Activated T-cell treated with anti-CD3 and anti-CD28 coated beads for 4 hours (primary cell): Measurements from ENCODE around the gene CCL7.

ENCODE experiments used
- DNase-seq: peaks from one replicate; pipeline ENCODE4 v3.0.0-alpha.2; 2020

The CCL7 gene

GRCh38 chr17:34248511-34249024 is 21.5 kb upstream of the CCL7 start:
- DNase-seq = no peak

- no peak for DNase-seq
These were observed 21.0 kb upstream of the CCL7 start for GRCh38 chr17:34249061-34249460.

- no peak for DNase-seq
These were observed 20.5 kb upstream of the CCL7 start for GRCh38 chr17:34249478-34249877.

GRCh38 chr17:34251186-34251585 is 18.8 kb upstream of the CCL7 start:
- no peak for DNase-seq

GRCh38 chr17:34252095-34252443 is 18.0 kb upstream of the CCL7 start:
- DNase-seq = no peak

- DNase-seq = no peak
These were observed 17.4 kb upstream of the CCL7 start for GRCh38 chr17:34252444-34253138.

GRCh38 chr17:34253139-34253525 is 16.9 kb upstream of the CCL7 start:
- DNase-seq = no peak

- no peak for DNase-seq
These were observed 15.9 kb upstream of the CCL7 start for GRCh38 chr17:34254146-34254545.

- DNase-seq = no peak
These were observed 15.2 kb upstream of the CCL7 start, which contains the start of gene CCL2 for GRCh38 chr17:34254651-34255380. Gene CCL2 (plus strand): TSS chr17:34255285. CDS start chr17:34255350, 65 bp downstream.

- no peak for DNase-seq
These were observed 14.7 kb upstream of the CCL7 start for GRCh38 chr17:34255381-34255732.

GRCh38 chr17:34255841-34256240 is 14.2 kb upstream of the CCL7 start:
- DNase-seq = no peak

GRCh38 chr17:34257299-34257985 is 12.6 kb upstream of the CCL7 start:
- no peak for DNase-seq

- no peak for DNase-seq
These were observed 12.1 kb upstream of the CCL7 start for GRCh38 chr17:34257986-34258326.

GRCh38 chr17:34259146-34259545 is 10.9 kb upstream of the CCL7 start:
- DNase-seq = no peak

- no peak for DNase-seq
These were observed 9.2 kb upstream of the CCL7 start for GRCh38 chr17:34260861-34261260.

- no peak for DNase-seq
These were observed 8.3 kb upstream of the CCL7 start for GRCh38 chr17:34261568-34262337.

GRCh38 chr17:34265711-34266110 is 4.3 kb upstream of the CCL7 start:
- no peak for DNase-seq

- DNase-seq = no peak
These were observed 5.9 kb downstream of the CCL7 start for GRCh38 chr17:34275881-34276280.

- DNase-seq = no peak
These were observed 6.8 kb downstream of the CCL7 start for GRCh38 chr17:34276826-34277225.

- no peak for DNase-seq
These were observed 13.6 kb downstream of the CCL7 start for GRCh38 chr17:34283571-34283970.

GRCh38 chr17:34285286-34285792 is 15.3 kb downstream of the CCL7 start, which contains the start of gene CCL11:
Gene CCL11 (plus strand): TSS chr17:34285742. CDS start chr17:34285809, 67 bp downstream.
- no peak for DNase-seq

- DNase-seq = no peak
These were observed 17.9 kb downstream of the CCL7 start for GRCh38 chr17:34287875-34288274.

GRCh38 chr17:34290586-34290985 is 20.6 kb downstream of the CCL7 start:
- no peak for DNase-seq
